Activated CD4-positive, alpha-beta memory T cell treated with anti-CD3 and anti-CD28 coated beads, Interleukin-2, amount 10 ng/mL, durations not matched to agents 7 days and 5 days (primary cell): Measurements from ENCODE around the gene WDR17. TPM values are rescaled to one million over a fixed set of nuclear protein-coding genes. Genes with fewer than 3 reads are reported as not detected.

Experiments used
- CTCF ChIA-PET: fragments of 350-600 bp; sonication (Branson Sonifier 250); formaldehyde crosslinking; loops from one replicate; lab custom pipeline; 2021; ENCODE audit warnings: antibody characterized with exemption, inconsistent platforms; lab: Charles Lee
- POLR2A ChIA-PET: fragments of 350-600 bp; sonication (Branson Sonifier 250); formaldehyde crosslinking; loops from one replicate; lab custom pipeline; 2021; ENCODE audit warnings: antibody characterized with exemption; lab: Charles Lee
- DNase-seq: peaks from one replicate; pipeline ENCODE4 v3.0.0-alpha.2; 2020
- H3K27ac Mint-ChIP-seq: one replicate; pipeline ENCODE4 v1.8.0; 2021; ENCODE audit warnings: mild to moderate bottlenecking, mixed read lengths
- H3K27me3 Mint-ChIP-seq: one replicate; pipeline ENCODE4 v1.8.0; 2021; ENCODE audit warnings: mixed read lengths
- H3K36me3 Mint-ChIP-seq: one replicate; pipeline ENCODE4 v1.8.0; 2021; ENCODE audit warnings: low read depth, mixed read lengths
- H3K4me1 Mint-ChIP-seq: one replicate; pipeline ENCODE4 v1.8.0; 2021; ENCODE audit warnings: mixed read lengths
- H3K4me3 Mint-ChIP-seq: one replicate; pipeline ENCODE4 v1.8.0; 2021; ENCODE audit warnings: mild to moderate bottlenecking, mixed read lengths
- H3K9me3 Mint-ChIP-seq: one replicate; pipeline ENCODE4 v1.8.0; 2021; ENCODE audit warnings: mixed read lengths
- total RNA-seq, 2 experiments: library from RNA; stranded (reverse); gene quantifications; one replicate each; pipeline ENCODE4 v1.2.3, GENCODE V29; 2021

Gene WDR17
- total RNA-seq, 2 experiments from 2014 or later, result 0.70 to 0.78 TPM

- DNase-seq, result no peak
- Mint-ChIP-seq H3K9me3 (no peaks in the 10 kb centered on the region), H3K27me3 (peaks cover 5% of the 10 kb centered on the region), H3K27ac (no peak overlapping the region), H3K4me1 (no peaks in the 10 kb centered on the region), H3K36me3 (no peaks in the 10 kb centered on the region), H3K4me3 (no peak overlapping the region)
- ChIA-PET CTCF (no interaction called here), POLR2A (no interaction called here)
These were observed 17.0 kb upstream of the WDR17 start for GRCh38 chr4:176048631-176049030.

- no peaks in the 10 kb centered on the region for H3K9me3 Mint-ChIP-seq
- H3K27me3 Mint-ChIP-seq, result no peaks in the 10 kb centered on the region
- H3K4me1 Mint-ChIP-seq, result no peaks in the 10 kb centered on the region
- no peaks in the 10 kb centered on the region for H3K36me3 Mint-ChIP-seq
- POLR2A ChIA-PET, result no interaction called here
- no peak overlapping the region for H3K27ac Mint-ChIP-seq
- no peak overlapping the region for H3K4me3 Mint-ChIP-seq
- CTCF ChIA-PET, result no interaction called here
- DNase-seq, result no peak
These were observed 12.9 kb upstream of the WDR17 start for GRCh38 chr4:176052744-176053143.

- CTCF ChIA-PET, result no interaction called here
- DNase-seq, result no peak
- Mint-ChIP-seq H3K4me1 (no peaks in the 10 kb centered on the region), H3K9me3 (no peaks in the 10 kb centered on the region), H3K36me3 (no peaks in the 10 kb centered on the region), H3K27me3 (no peaks in the 10 kb centered on the region), H3K27ac (no peak overlapping the region), H3K4me3 (no peak overlapping the region)
- POLR2A ChIA-PET, result no interaction called here
These were observed 11.9 kb upstream of the WDR17 start for GRCh38 chr4:176053785-176054184.

GRCh38 chr4:176054942-176055341 lies 10.7 kb upstream of the WDR17 start:
- DNase-seq, result no peak
- H3K36me3 Mint-ChIP-seq, result no peaks in the 10 kb centered on the region
- H3K27ac Mint-ChIP-seq, result no peak overlapping the region
- ChIA-PET CTCF (interaction anchor here (0.6 kb wide), 1 partner anchor 223 kb away, joined by 4 read pairs; no protein-coding TSS in a partner anchor), POLR2A (no interaction called here)
- no peak overlapping the region for H3K4me3 Mint-ChIP-seq
- no peaks in the 10 kb centered on the region for H3K9me3 Mint-ChIP-seq
- H3K27me3 Mint-ChIP-seq, result no peaks in the 10 kb centered on the region
- no peaks in the 10 kb centered on the region for H3K4me1 Mint-ChIP-seq

- H3K4me1 Mint-ChIP-seq, result peaks cover 11% of the 10 kb centered on the region
- ChIA-PET POLR2A (no interaction called here), CTCF (no interaction called here)
- H3K27ac Mint-ChIP-seq, result no peak overlapping the region
- H3K27me3 Mint-ChIP-seq, result peaks cover 18% of the 10 kb centered on the region
- no peaks in the 10 kb centered on the region for H3K36me3 Mint-ChIP-seq
- no peaks in the 10 kb centered on the region for H3K9me3 Mint-ChIP-seq
- DNase-seq, result no peak
- H3K4me3 Mint-ChIP-seq, result no peak overlapping the region
These were observed 1.9 kb upstream of the WDR17 start for GRCh38 chr4:176063718-176064117.

DNA sequence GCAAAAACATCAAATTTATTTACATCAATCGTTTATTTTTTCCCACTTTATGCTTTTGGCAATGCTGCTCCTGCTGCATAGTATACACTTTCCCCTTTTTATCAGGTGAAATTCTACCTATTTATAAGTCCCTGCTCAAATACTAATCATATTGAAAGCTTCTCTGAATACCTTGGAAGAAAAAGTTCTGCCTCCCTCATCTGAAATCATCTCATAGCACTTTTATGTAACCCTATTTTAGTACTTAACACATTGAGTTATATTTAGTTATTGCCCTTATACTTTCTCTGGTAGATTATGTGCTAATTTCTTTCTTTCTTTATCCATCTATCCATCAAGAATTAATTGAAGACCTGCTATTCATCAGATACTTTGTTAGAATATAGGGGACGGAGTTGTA lies 1.1 kb upstream of the WDR17 start:
- peaks cover 11% of the 10 kb centered on the region for H3K4me1 Mint-ChIP-seq
- H3K4me3 Mint-ChIP-seq, result no peak overlapping the region
- no peak overlapping the region for H3K27ac Mint-ChIP-seq
- POLR2A ChIA-PET, result no interaction called here
- no peaks in the 10 kb centered on the region for H3K9me3 Mint-ChIP-seq
- CTCF ChIA-PET, result no interaction called here
- peaks cover 18% of the 10 kb centered on the region for H3K27me3 Mint-ChIP-seq
- H3K36me3 Mint-ChIP-seq, result no peaks in the 10 kb centered on the region
- DNase-seq, result no peak

DNA sequence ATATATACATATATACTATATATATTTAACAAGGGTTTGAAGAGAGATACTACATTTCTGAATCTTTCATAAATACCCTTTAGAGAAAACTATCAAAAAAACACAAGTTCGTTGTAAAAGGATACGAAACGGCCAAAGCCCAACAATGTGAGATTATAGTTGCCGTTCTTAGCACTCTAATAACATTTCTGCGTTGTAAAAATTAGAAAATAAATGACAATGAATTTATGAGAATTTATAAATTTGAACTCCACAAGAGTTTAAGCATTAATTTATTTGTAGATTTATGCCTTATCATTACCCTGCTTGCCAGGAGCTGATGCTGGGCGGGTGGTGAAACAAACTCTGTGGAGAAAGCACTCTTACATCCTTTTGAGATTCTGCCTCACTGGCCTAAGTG lies 1.1 kb downstream of the WDR17 start:
- H3K9me3 Mint-ChIP-seq, result no peaks in the 10 kb centered on the region
- CTCF ChIA-PET, result no interaction called here
- H3K27ac Mint-ChIP-seq, result no peak overlapping the region
- peaks cover 16% of the 10 kb centered on the region for H3K27me3 Mint-ChIP-seq
- no peak for DNase-seq
- peaks cover 11% of the 10 kb centered on the region for H3K4me1 Mint-ChIP-seq
- H3K4me3 Mint-ChIP-seq, result no peak overlapping the region
- POLR2A ChIA-PET, result no interaction called here
- no peaks in the 10 kb centered on the region for H3K36me3 Mint-ChIP-seq

- no peaks in the 10 kb centered on the region for H3K27me3 Mint-ChIP-seq
- H3K27ac Mint-ChIP-seq, result no peak overlapping the region
- POLR2A ChIA-PET, result no interaction called here
- no peak overlapping the region for H3K4me3 Mint-ChIP-seq
- no peaks in the 10 kb centered on the region for H3K4me1 Mint-ChIP-seq
- no peak for DNase-seq
- CTCF ChIA-PET, result interaction anchor here (0.7 to 1.2 kb wide), 2 partner anchors 46 to 1111 kb away, joined by 3 read pairs; no protein-coding TSS in a partner anchor
- H3K36me3 Mint-ChIP-seq, result no peaks in the 10 kb centered on the region
- no peaks in the 10 kb centered on the region for H3K9me3 Mint-ChIP-seq
These were observed 11.9 kb downstream of the WDR17 start for GRCh38 chr4:176077561-176077960.

DNA sequence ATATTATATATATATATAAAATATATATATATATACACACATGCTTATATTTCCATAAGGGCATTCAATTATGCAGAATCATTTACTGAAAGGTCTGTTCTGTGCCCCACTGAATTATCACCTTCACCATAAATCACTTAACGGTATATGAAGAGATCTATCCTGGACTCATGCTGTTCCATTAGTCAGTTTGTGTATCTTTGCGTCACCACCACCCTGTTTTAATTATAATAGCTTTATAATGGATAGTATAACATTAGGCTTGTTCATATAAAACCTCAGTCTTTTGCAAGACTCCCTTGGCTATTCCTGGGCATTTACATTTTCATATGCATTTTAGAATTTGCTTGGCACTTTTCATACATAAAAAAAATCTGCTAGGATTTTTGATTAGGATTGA lies 19.1 kb downstream of the WDR17 start:
- Mint-ChIP-seq H3K27ac (no peak overlapping the region), H3K4me3 (no peak overlapping the region), H3K27me3 (no peaks in the 10 kb centered on the region), H3K36me3 (no peaks in the 10 kb centered on the region), H3K4me1 (no peaks in the 10 kb centered on the region), H3K9me3 (no peaks in the 10 kb centered on the region)
- CTCF ChIA-PET, result no interaction called here
- POLR2A ChIA-PET, result no interaction called here
- DNase-seq, result no peak

DNA sequence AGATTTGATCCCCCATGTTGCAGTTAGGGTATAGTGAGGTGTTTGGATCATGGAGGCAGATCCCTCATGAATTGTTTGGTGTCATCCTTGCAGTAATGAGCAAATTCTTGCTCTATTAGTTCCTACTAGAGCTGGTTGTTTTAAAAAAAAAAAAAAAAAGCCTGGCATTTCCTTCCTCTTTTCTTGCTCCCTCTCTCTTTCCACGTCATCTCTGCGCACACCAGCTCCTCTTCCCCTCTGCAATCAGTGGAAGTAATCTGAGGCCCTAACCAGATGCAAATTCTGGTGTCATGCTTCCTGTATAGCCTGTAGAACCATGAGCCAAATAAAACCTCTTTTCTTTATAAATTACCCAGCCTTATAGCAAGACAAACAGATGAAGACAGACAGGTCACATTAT lies 24.5 kb downstream of the WDR17 start:
- no peaks in the 10 kb centered on the region for H3K36me3 Mint-ChIP-seq
- H3K4me1 Mint-ChIP-seq, result no peaks in the 10 kb centered on the region
- no peaks in the 10 kb centered on the region for H3K9me3 Mint-ChIP-seq
- ChIA-PET POLR2A (no interaction called here), CTCF (no interaction called here)
- no peak for DNase-seq
- no peak overlapping the region for H3K27ac Mint-ChIP-seq
- H3K27me3 Mint-ChIP-seq, result no peaks in the 10 kb centered on the region
- H3K4me3 Mint-ChIP-seq, result no peak overlapping the region

DNA sequence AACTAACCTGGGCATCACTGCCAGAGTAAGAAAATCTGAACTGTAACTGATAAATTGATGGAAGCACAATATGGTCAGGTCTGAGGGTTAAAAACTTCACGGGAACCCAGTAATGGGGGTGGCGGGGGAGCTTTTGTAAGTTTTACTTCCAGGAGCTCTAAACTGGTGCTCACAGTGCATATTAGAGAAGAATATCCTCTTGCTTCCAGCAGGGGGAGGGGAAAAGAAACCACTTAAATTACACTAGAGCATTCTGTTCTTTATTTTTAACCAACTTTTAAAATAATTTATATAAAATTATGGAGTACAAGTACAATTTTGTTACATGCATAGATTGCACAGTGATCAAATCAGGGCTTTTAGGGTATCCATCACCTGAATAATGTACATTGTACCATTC lies 33.7 kb downstream of the WDR17 start:
- Mint-ChIP-seq H3K36me3 (no peaks in the 10 kb centered on the region), H3K9me3 (no peaks in the 10 kb centered on the region), H3K4me1 (no peaks in the 10 kb centered on the region), H3K27me3 (peaks cover 2% of the 10 kb centered on the region), H3K27ac (no peak overlapping the region), H3K4me3 (no peak overlapping the region)
- no peak for DNase-seq
- POLR2A ChIA-PET, result no interaction called here
- CTCF ChIA-PET, result no interaction called here

DNA sequence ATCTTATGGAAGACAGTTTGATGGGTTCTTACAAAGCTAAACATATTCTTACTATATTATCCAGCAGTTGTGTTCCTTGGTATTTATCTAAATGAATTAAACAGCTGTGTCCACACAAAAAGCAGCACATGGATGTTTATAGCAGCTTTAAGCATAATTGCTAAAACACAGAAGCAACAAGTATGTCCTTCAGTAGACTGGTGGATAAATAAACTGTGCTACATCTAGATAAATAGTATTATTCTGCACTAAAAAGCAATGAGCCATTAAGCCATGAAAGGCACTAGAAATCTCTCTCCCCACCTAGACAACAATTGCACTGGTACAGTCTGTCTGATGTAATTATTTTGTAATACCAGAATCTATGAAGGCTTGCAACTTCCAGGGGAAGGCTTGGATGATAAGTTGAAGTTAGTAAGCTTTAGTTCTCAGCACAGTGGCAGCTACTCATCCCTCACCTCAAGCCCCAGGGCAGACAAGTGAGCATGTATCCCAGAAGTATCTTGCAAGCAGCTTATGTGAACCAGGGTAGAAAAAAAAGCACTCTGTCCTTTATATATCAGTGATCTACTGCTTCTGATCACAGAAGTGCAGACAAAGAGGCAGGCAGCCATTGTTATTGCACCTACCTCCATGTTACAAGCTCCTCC lies 36.9 kb downstream of the WDR17 start:
- Mint-ChIP-seq H3K27me3 (peaks cover 2% of the 10 kb centered on the region), H3K4me3 (no peak overlapping the region), H3K27ac (no peak overlapping the region), H3K36me3 (no peaks in the 10 kb centered on the region), H3K4me1 (no peaks in the 10 kb centered on the region), H3K9me3 (no peaks in the 10 kb centered on the region)
- CTCF ChIA-PET, result no interaction called here
- DNase-seq, result no peak
- POLR2A ChIA-PET, result no interaction called here

GRCh38 chr4:176107695-176108094 lies 42.1 kb downstream of the WDR17 start:
- CTCF ChIA-PET, result no interaction called here
- Mint-ChIP-seq H3K4me3 (no peak overlapping the region), H3K27me3 (peaks cover under 1% of the 10 kb centered on the region), H3K9me3 (no peaks in the 10 kb centered on the region), H3K27ac (no peak overlapping the region), H3K4me1 (no peaks in the 10 kb centered on the region), H3K36me3 (no peaks in the 10 kb centered on the region)
- DNase-seq, result no peak
- POLR2A ChIA-PET, result no interaction called here

DNA sequence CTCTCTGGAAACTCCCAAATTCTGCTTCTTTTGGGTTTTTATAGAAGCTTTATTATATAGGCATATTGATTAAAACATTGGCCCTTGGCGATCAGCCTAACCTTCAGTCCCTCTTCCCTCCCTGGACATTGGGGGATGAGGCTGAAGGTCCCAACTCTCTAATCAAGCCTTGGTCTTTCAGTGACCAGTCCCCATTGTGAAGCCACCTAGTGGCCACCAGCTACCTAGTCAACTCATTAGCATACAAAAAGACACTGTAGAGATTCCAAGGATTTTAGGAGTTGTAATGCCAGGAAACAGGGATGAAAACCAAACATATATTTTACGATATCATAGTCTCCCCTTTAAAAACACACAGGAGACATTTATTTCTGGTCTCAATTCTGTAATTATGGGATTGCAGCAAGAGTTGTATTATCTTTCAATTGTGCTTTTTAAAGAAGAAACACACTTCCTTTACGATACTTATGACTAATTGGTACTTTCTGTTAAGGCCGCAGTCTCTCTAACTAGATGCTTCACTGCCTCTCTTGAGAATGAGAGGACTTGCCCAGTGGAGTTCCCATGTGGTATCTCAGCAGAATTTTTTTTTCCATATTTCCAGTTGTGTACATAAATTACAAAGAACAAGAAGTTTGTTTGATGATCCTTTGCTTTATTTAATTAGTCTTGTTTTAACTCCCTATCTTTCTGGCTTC lies 58.2 kb downstream of the WDR17 start:
- H3K4me1 Mint-ChIP-seq, result peaks cover 6% of the 10 kb centered on the region
- no peak for DNase-seq
- CTCF ChIA-PET, result interaction anchor here (0.6 to 1.6 kb wide), 5 partner anchors 9 to 203 kb away, joined by 3 read pairs; no protein-coding TSS in a partner anchor
- H3K9me3 Mint-ChIP-seq, result no peaks in the 10 kb centered on the region
- POLR2A ChIA-PET, result no interaction called here
- H3K27me3 Mint-ChIP-seq, result no peaks in the 10 kb centered on the region
- H3K36me3 Mint-ChIP-seq, result no peaks in the 10 kb centered on the region
- no peak overlapping the region for H3K4me3 Mint-ChIP-seq
- no peak overlapping the region for H3K27ac Mint-ChIP-seq
